ENCODE results near the gene CYTH2.

DNA sequence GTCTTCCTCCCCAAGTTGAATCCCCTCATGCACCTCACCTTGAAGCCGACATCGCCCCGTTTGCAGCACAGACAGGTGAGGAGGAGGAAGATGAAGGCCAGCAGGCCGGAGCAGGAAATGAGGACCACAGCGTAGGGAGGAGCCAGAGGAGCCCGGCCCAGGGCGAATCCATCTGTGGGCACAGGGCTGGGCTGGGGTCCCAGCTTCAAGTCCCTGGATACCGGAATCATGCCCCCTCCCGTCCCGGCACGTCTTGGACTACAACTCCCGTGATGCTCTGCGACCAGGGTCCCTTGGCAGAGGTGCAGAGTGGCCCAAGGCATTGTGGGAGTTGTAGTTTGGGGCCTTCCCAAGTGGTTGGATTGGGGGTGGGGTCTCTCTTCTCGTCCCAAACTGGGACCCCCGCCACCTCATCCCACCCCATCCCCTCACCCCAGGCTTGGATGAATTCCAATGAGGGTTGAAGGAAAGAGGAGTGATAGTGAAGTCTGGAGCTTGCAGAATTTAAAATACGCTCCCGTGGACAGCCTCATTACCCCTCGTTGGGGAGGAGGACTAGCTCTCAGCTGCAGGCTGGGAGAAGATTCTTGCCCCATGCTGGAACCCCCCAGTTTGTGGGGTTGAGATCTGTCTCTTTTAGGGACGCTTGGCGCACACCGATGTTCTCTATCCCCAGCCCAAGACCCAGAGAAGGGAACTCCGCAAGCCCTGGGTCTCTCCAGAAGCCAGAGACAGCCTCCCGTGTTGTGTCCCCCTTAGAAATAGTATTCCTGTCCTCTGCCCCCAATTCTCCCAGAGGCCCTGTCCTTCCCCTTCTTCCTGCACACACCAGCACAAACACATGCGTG, 41.5 kb downstream of the CYTH2 start:
- TF ChIP-seq, protein P1, sequence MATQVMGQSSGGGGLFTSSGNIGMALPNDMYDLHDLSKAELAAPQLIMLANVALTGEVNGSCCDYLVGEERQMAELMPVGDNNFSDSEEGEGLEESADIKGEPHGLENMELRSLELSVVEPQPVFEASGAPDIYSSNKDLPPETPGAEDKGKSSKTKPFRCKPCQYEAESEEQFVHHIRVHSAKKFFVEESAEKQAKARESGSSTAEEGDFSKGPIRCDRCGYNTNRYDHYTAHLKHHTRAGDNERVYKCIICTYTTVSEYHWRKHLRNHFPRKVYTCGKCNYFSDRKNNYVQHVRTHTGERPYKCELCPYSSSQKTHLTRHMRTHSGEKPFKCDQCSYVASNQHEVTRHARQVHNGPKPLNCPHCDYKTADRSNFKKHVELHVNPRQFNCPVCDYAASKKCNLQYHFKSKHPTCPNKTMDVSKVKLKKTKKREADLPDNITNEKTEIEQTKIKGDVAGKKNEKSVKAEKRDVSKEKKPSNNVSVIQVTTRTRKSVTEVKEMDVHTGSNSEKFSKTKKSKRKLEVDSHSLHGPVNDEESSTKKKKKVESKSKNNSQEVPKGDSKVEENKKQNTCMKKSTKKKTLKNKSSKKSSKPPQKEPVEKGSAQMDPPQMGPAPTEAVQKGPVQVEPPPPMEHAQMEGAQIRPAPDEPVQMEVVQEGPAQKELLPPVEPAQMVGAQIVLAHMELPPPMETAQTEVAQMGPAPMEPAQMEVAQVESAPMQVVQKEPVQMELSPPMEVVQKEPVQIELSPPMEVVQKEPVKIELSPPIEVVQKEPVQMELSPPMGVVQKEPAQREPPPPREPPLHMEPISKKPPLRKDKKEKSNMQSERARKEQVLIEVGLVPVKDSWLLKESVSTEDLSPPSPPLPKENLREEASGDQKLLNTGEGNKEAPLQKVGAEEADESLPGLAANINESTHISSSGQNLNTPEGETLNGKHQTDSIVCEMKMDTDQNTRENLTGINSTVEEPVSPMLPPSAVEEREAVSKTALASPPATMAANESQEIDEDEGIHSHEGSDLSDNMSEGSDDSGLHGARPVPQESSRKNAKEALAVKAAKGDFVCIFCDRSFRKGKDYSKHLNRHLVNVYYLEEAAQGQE (IDR thresholded peaks at IDR 0.05; ENCODE audit: borderline replicate concordance) = no peak
- no peak for TF ChIP-seq EZH2 (IDR thresholded peaks at IDR 0.05; ENCODE audit: borderline replicate concordance, insufficient read depth, low read length, poor library complexity, severe bottlenecking)
